ENCODE results near the gene BRD4. TPM values are rescaled to one million over a fixed set of nuclear protein-coding genes. Genes with fewer than 3 reads are reported as not detected.

BRD4 gene
- total and polyA plus RNA-seq, 2 donors (not counting 1 experiment from before 2014, with no cell fraction given), result 9.9 to 20.1 TPM

DNA sequence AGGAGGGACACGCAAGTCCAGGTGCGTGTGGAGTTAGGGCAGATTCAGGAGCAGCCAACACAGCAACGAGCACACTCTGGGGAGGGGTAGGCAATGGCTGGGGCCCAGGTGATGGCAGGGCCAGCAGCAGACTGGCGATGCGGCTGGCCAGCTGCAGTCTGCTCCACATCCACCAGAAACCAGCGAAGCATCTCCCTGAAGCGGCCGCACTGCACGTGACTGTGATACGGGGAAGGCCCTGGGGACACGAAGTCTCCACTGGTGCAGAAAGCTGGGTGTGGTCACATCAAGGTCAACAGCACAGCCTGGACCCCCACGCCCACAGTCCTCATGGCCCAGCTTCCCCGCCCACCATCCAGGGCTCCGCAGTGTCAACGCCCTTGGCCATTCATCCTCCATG, 78.8 kb downstream of the BRD4 start:
- no peak overlapping the region for H3K4me2 ChIP-seq (ENCODE audit: extremely low read depth, insufficient read depth, low read length)
- no peaks in the 10 kb centered on the region for H4K20me1 ChIP-seq (ENCODE audit: control insufficient read depth, extremely low read depth, insufficient read depth, low read length)
- H3K27me3 ChIP-seq (ENCODE audit: control insufficient read depth, insufficient read depth, low read length), result no peaks in the 10 kb centered on the region
- H2AFZ ChIP-seq (ENCODE audit: low read length), result no peak overlapping the region
- H3K27ac ChIP-seq (ENCODE audit: insufficient read depth, low read length), result no peak overlapping the region
- peaks cover 40% of the 10 kb centered on the region for H3K4me1 ChIP-seq (ENCODE audit: control insufficient read depth, extremely low read depth, insufficient read depth, low read length)
- H3K36me3 ChIP-seq (ENCODE audit: control insufficient read depth, insufficient read depth, low read length), result peaks cover 36% of the 10 kb centered on the region
- H3K4me3 ChIP-seq (replicated peaks in 1 of 4; ENCODE audit: control extremely low read depth in 1 of 4, insufficient read depth in 1 of 4, low read depth in 3 of 4, low read length in 4 of 4), result no peak overlapping the region
- H3K9ac ChIP-seq (ENCODE audit: insufficient read depth, low read length), result no peak overlapping the region
- H3K79me2 ChIP-seq (ENCODE audit: control insufficient read depth, insufficient read depth, low read length), result peaks cover 11% of the 10 kb centered on the region
- H3K9me3 ChIP-seq (ENCODE audit: control insufficient read depth, insufficient read depth, low read depth, low read length), result no peaks in the 10 kb centered on the region
- no peak for DNase-seq (ENCODE audit: low read depth in 2 of 2)
- TF ChIP-seq, protein P1, sequence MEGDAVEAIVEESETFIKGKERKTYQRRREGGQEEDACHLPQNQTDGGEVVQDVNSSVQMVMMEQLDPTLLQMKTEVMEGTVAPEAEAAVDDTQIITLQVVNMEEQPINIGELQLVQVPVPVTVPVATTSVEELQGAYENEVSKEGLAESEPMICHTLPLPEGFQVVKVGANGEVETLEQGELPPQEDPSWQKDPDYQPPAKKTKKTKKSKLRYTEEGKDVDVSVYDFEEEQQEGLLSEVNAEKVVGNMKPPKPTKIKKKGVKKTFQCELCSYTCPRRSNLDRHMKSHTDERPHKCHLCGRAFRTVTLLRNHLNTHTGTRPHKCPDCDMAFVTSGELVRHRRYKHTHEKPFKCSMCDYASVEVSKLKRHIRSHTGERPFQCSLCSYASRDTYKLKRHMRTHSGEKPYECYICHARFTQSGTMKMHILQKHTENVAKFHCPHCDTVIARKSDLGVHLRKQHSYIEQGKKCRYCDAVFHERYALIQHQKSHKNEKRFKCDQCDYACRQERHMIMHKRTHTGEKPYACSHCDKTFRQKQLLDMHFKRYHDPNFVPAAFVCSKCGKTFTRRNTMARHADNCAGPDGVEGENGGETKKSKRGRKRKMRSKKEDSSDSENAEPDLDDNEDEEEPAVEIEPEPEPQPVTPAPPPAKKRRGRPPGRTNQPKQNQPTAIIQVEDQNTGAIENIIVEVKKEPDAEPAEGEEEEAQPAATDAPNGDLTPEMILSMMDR (conservative IDR thresholded peaks at IDR 0.05 in 1 of 2, IDR thresholded peaks at IDR 0.05 in 1 of 2; ENCODE audit: low read depth in 1 of 2, low read length in 2 of 2), result no peak
- no peak for TF ChIP-seq EZH2 (IDR thresholded peaks at IDR 0.05; ENCODE audit: low read length, missing control alignments)

DNA sequence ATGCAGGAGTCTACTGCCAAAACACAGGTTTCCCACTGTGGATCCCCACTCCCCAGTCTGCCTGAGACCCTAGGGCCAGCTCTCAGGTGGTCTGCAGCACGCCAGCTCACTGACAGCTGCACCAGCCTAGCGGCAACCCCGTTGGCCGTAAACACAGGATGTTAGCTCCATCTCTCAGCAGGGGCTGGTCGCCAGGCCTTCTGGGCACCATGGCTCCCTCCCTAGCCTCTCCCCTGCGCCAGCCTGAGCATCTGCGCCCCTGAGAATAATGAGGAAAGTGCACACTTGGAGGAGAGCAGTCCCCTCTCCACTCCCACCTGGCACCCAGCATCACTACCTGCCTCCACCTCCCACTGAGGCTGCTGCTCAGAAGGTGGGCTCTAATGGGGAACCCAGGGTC, 79.3 kb downstream of the BRD4 start:
- Histone ChIP-seq H3K27me3 (ENCODE audit: control insufficient read depth, insufficient read depth, low read length) (no peaks in the 10 kb centered on the region), H3K4me2 (ENCODE audit: extremely low read depth, insufficient read depth, low read length) (no peak overlapping the region), H2AFZ (ENCODE audit: low read length) (no peak overlapping the region), H3K36me3 (ENCODE audit: control insufficient read depth, insufficient read depth, low read length) (peaks cover 36% of the 10 kb centered on the region), H3K9me3 (ENCODE audit: control insufficient read depth, insufficient read depth, low read depth, low read length) (no peaks in the 10 kb centered on the region), H3K4me3 (replicated peaks in 1 of 4; ENCODE audit: control extremely low read depth in 1 of 4, insufficient read depth in 1 of 4, low read depth in 3 of 4, low read length in 4 of 4) (no peak overlapping the region), H3K9ac (ENCODE audit: insufficient read depth, low read length) (no peak overlapping the region), H4K20me1 (ENCODE audit: control insufficient read depth, extremely low read depth, insufficient read depth, low read length) (no peaks in the 10 kb centered on the region), H3K79me2 (ENCODE audit: control insufficient read depth, insufficient read depth, low read length) (peaks cover 12% of the 10 kb centered on the region), H3K27ac (ENCODE audit: insufficient read depth, low read length) (peak overlapping the region; percentile 99), H3K4me1 (ENCODE audit: control insufficient read depth, extremely low read depth, insufficient read depth, low read length) (peaks cover 45% of the 10 kb centered on the region)
- no peak for DNase-seq (ENCODE audit: low read depth in 2 of 2)
- TF ChIP-seq, protein P1 (conservative IDR thresholded peaks at IDR 0.05 in 1 of 2, IDR thresholded peaks at IDR 0.05 in 1 of 2; ENCODE audit: low read depth in 1 of 2, low read length in 2 of 2), result no peak
- TF ChIP-seq EZH2 (IDR thresholded peaks at IDR 0.05; ENCODE audit: low read length, missing control alignments), result no peak

DNA sequence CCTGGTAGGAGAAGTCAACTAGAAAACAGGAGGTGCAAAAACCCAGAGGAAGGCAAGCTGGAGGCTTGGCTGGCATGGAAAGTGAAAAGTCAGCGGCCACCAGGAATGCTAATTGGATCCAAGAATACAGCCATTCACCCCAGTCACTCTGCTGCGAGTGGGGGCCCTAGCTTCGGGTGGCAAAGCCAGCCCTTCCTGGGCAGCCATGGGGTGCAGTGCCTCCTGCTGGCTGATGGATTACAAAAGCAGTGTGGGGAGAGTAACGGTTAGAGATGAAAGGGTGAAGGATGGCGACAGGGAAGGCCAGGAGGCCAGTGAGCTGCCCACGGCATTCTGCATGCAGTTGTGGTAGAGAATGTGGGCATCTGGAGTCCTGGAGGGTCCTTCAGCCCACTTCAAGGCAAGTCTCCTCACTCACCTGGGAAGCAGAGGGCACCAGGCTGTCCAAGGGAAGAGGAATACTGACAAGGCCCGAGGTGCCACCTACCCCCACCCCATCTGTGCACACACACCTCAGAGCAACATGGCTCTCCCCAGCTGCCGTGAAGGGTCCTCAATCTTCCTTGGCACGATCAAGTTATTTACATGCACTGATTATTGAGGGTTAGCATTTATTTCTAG, 79.8 kb downstream of the BRD4 start:
- no peaks in the 10 kb centered on the region for H3K27me3 ChIP-seq (ENCODE audit: control insufficient read depth, insufficient read depth, low read length)
- H4K20me1 ChIP-seq (ENCODE audit: control insufficient read depth, extremely low read depth, insufficient read depth, low read length), result no peaks in the 10 kb centered on the region
- H3K79me2 ChIP-seq (ENCODE audit: control insufficient read depth, insufficient read depth, low read length), result peaks cover 14% of the 10 kb centered on the region
- H3K9me3 ChIP-seq (ENCODE audit: control insufficient read depth, insufficient read depth, low read depth, low read length), result no peaks in the 10 kb centered on the region
- peak overlapping the region; percentile 99 for H3K27ac ChIP-seq (ENCODE audit: insufficient read depth, low read length)
- H3K4me2 ChIP-seq (ENCODE audit: extremely low read depth, insufficient read depth, low read length), result peak overlapping the region; percentile 10
- peak overlapping the region; percentile 60 for H3K9ac ChIP-seq (ENCODE audit: insufficient read depth, low read length)
- peaks cover 33% of the 10 kb centered on the region for H3K36me3 ChIP-seq (ENCODE audit: control insufficient read depth, insufficient read depth, low read length)
- H3K4me3 ChIP-seq (replicated peaks in 1 of 4; ENCODE audit: control extremely low read depth in 1 of 4, insufficient read depth in 1 of 4, low read depth in 3 of 4, low read length in 4 of 4), result no peak overlapping the region
- DNase-seq (ENCODE audit: low read depth in 2 of 2), result peak; percentile 36 to 55
- H3K4me1 ChIP-seq (ENCODE audit: control insufficient read depth, extremely low read depth, insufficient read depth, low read length), result peaks cover 50% of the 10 kb centered on the region
- TF ChIP-seq, protein P1 (conservative IDR thresholded peaks at IDR 0.05 in 1 of 2, IDR thresholded peaks at IDR 0.05 in 1 of 2; ENCODE audit: low read depth in 1 of 2, low read length in 2 of 2), result peak; percentile 49 to 56
- no peak for TF ChIP-seq EZH2 (IDR thresholded peaks at IDR 0.05; ENCODE audit: low read length, missing control alignments)
- no peak overlapping the region for H2AFZ ChIP-seq (ENCODE audit: low read length)

Data from fibroblast of lung (primary cell).